WTC11 (cell line): ENCODE measurements around the gene OXLD1. TPM values are rescaled to one million over a fixed set of nuclear protein-coding genes. Genes with fewer than 3 reads are reported as not detected.

Experiments
- ATAC-seq: fragments of 200-7000 bp; cut with Tn5 transposase; 2 replicates; pipeline ENCODE4 v1.10.0; 2021; ENCODE audit warnings: mild to moderate bottlenecking, moderate library complexity
- CTCF ChIA-PET: fragments of 300-600 bp; sonication (Branson Sonifier 250); formaldehyde crosslinking; loops from one replicate; lab custom pipeline; 2021; ENCODE audit warnings: antibody characterized with exemption; lab: Charles Lee
- POLR2A ChIA-PET: fragments of 350-600 bp; sonication (Branson Sonifier 250); formaldehyde crosslinking; loops from one replicate; lab custom pipeline; 2021; ENCODE audit warnings: antibody characterized with exemption; lab: Charles Lee
- DNase-seq: peaks from one replicate; pipeline ENCODE4 v3.0.0; 2021; ENCODE audit warnings: low spot score
- H3K27ac Mint-ChIP-seq: 2 replicates; pipeline ENCODE4 v1.8.0; 2021; ENCODE audit warnings: mixed read lengths
- H3K27me3 Mint-ChIP-seq: 2 replicates; pipeline ENCODE4 v1.8.0; 2021; ENCODE audit warnings: low read depth, mild to moderate bottlenecking, moderate library complexity, mixed read lengths
- H3K36me3 Mint-ChIP-seq: 2 replicates; pipeline ENCODE4 v1.8.0; 2021; ENCODE audit warnings: mixed read lengths
- H3K4me1 Mint-ChIP-seq: 2 replicates; pipeline ENCODE4 v1.8.0; 2022; ENCODE audit warnings: mixed read lengths
- H3K4me3 Mint-ChIP-seq: 2 replicates; pipeline ENCODE4 v1.8.0; 2021; ENCODE audit warnings: mild to moderate bottlenecking, moderate library complexity, mixed read lengths
- H3K9me3 Mint-ChIP-seq: 2 replicates; pipeline ENCODE4 v1.8.0; 2021; ENCODE audit warnings: mixed read lengths
- CREB1 ChIP-seq: sonication (generic); formaldehyde crosslinking; IDR thresholded peaks from 2 replicates; pipeline ENCODE4 v1.8.0; 2023; ENCODE audit warnings: mild to moderate bottlenecking, missing genetic modification reagents
- ESRRA ChIP-seq: sonication (generic); formaldehyde crosslinking; IDR thresholded peaks from 2 replicates; pipeline ENCODE4 v1.8.1; 2022; ENCODE audit warnings: mild to moderate bottlenecking, missing genetic modification reagents, borderline replicate concordance
- NFATC4 ChIP-seq: fragments of 250-450 bp; sonication (Bioruptor Pico); IDR thresholded peaks from 2 replicates; pipeline ENCODE4 v1.9.0; 2021; ENCODE audit warnings: mild to moderate bottlenecking
- NFYB ChIP-seq: sonication (generic); formaldehyde crosslinking; conservative IDR thresholded peaks from 2 replicates; pipeline ENCODE4 v1.8.0; 2022; ENCODE audit warnings: low read depth, missing genetic modification reagents
- PRRX2 ChIP-seq: fragments of 250-450 bp; sonication (Bioruptor Pico); IDR thresholded peaks from 2 replicates; pipeline ENCODE4 v1.8.0; 2021; ENCODE audit warnings: mild to moderate bottlenecking
- TP53 ChIP-seq: sonication (generic); formaldehyde crosslinking; IDR thresholded peaks from 2 replicates; pipeline ENCODE4 v1.8.1; 2023; ENCODE audit warnings: mild to moderate bottlenecking, missing genetic modification reagents
- ZBTB21 ChIP-seq: sonication (generic); formaldehyde crosslinking; IDR thresholded peaks from 2 replicates; pipeline ENCODE4 v1.8.1; 2023; ENCODE audit warnings: mild to moderate bottlenecking, missing genetic modification reagents, borderline replicate concordance
- ZNF138 ChIP-seq: sonication (generic); formaldehyde crosslinking; conservative IDR thresholded peaks from 2 replicates; pipeline ENCODE4 v1.8.1; 2022; ENCODE audit warnings: mild to moderate bottlenecking, moderate library complexity, missing genetic modification reagents
- ZNF396 ChIP-seq: fragments of 250-450 bp; sonication (Bioruptor Pico); IDR thresholded peaks from 2 replicates; pipeline ENCODE4 v1.8.0; 2021; ENCODE audit warnings: mild to moderate bottlenecking, moderate library complexity, borderline replicate concordance
- ZNF423 ChIP-seq: fragments of 250-450 bp; sonication (Bioruptor Pico); IDR thresholded peaks from 2 replicates; pipeline ENCODE4 v2.1.2; 2022; ENCODE audit warnings: mild to moderate bottlenecking, moderate library complexity
- total RNA-seq: library from RNA; stranded (reverse); gene quantifications from 3 replicates; pipeline ENCODE4 v1.2.3, GENCODE V29; 2021
- TF ChIP-seq, protein P1 (sequence below): sonication (generic); formaldehyde crosslinking; conservative IDR thresholded peaks from 2 replicates; pipeline ENCODE4 v1.8.1; 2022; ENCODE audit warnings: mild to moderate bottlenecking, missing genetic modification reagents
- TF ChIP-seq, protein P2 (sequence below): sonication (generic); formaldehyde crosslinking; IDR thresholded peaks from 2 replicates; pipeline ENCODE4 v1.8.0; 2022; ENCODE audit warnings: mild to moderate bottlenecking, missing genetic modification reagents
- TF ChIP-seq, protein P3 (sequence below): fragments of 250-450 bp; sonication (Bioruptor Pico); IDR thresholded peaks from 2 replicates; pipeline ENCODE4 v1.9.0; 2021; ENCODE audit warnings: mild to moderate bottlenecking
- TF ChIP-seq, protein P4 (sequence below): sonication (generic); formaldehyde crosslinking; IDR thresholded peaks from 2 replicates; pipeline ENCODE4 v1.8.0; 2023; ENCODE audit warnings: missing genetic modification reagents
- TF ChIP-seq, protein P5 (sequence below): sonication (generic); formaldehyde crosslinking; IDR thresholded peaks from 2 replicates; pipeline ENCODE4 v1.8.0; 2022; ENCODE audit warnings: missing genetic modification reagents
- TF ChIP-seq, protein P6 (sequence below): sonication (generic); formaldehyde crosslinking; conservative IDR thresholded peaks from 2 replicates; pipeline ENCODE4 v1.8.1; 2023; ENCODE audit warnings: mild to moderate bottlenecking, low read depth, missing genetic modification reagents, moderate library complexity

Gene OXLD1
- total RNA-seq, 1 experiment from 2014 or later, result 49.6 TPM

DNA sequence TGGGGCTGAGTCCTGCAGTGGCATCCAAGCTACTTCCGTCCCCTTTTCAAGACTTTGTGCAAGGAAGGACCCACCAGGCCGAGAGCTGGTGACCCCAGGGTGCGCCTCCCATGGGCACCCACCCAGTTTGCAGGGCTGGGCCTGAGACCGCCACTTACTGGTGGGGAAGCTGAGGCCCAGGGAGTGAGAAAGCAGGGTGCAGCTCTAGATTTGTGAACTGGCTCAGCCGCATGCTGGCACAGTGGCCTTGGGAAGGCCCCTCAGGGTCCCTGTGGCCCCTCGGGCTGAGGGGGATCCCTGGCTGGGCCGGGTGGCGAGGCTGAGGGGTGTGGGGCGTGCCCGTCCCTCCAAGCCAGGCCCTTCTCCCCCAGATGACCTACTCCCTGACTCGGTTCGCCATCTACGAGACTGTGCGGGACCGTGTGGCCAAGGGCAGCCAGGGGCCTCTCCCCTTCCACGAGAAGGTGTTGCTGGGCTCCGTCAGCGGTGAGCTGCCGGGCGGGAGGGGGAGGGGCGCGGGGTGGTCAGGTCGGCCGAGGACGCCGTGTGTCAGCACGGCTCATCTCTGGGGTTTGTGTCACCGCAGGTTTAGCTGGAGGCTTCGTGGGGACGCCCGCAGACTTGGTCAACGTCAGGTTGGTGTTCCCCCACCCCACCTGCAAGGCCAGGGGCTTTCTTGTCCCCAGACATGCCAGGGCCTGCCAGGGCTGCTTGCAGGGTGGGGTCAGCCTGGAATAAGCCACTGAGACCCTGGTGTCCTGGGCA lies 48.9 kb upstream of the OXLD1 start:
- H3K4me3 Mint-ChIP-seq, result no peak overlapping the region
- TF ChIP-seq, protein P1, sequence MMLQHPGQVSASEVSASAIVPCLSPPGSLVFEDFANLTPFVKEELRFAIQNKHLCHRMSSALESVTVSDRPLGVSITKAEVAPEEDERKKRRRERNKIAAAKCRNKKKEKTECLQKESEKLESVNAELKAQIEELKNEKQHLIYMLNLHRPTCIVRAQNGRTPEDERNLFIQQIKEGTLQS (CRISPR knock-in tag), result no peak
- TF ChIP-seq NFATC4 (CRISPR knock-in tag) (no peak), NFYB (CRISPR knock-in tag) (no peak), ZNF423 (CRISPR knock-in tag) (no peak), PRRX2 (CRISPR knock-in tag) (no peak), ZNF138 (no peak), ZNF396 (CRISPR knock-in tag) (no peak), ESRRA (CRISPR knock-in tag) (no peak), ZBTB21 (CRISPR knock-in tag) (no peak)
- TF ChIP-seq, protein P2, sequence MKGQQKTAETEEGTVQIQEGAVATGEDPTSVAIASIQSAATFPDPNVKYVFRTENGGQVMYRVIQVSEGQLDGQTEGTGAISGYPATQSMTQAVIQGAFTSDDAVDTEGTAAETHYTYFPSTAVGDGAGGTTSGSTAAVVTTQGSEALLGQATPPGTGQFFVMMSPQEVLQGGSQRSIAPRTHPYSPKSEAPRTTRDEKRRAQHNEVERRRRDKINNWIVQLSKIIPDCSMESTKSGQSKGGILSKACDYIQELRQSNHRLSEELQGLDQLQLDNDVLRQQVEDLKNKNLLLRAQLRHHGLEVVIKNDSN (CRISPR knock-in tag), result no peak
- TF ChIP-seq, protein P3, sequence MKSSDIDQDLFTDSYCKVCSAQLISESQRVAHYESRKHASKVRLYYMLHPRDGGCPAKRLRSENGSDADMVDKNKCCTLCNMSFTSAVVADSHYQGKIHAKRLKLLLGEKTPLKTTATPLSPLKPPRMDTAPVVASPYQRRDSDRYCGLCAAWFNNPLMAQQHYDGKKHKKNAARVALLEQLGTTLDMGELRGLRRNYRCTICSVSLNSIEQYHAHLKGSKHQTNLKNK (CRISPR knock-in tag), result no peak
- TF ChIP-seq, protein P4, sequence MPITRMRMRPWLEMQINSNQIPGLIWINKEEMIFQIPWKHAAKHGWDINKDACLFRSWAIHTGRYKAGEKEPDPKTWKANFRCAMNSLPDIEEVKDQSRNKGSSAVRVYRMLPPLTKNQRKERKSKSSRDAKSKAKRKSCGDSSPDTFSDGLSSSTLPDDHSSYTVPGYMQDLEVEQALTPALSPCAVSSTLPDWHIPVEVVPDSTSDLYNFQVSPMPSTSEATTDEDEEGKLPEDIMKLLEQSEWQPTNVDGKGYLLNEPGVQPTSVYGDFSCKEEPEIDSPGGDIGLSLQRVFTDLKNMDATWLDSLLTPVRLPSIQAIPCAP (CRISPR knock-in tag), result no peak
- TF ChIP-seq, protein P5, sequence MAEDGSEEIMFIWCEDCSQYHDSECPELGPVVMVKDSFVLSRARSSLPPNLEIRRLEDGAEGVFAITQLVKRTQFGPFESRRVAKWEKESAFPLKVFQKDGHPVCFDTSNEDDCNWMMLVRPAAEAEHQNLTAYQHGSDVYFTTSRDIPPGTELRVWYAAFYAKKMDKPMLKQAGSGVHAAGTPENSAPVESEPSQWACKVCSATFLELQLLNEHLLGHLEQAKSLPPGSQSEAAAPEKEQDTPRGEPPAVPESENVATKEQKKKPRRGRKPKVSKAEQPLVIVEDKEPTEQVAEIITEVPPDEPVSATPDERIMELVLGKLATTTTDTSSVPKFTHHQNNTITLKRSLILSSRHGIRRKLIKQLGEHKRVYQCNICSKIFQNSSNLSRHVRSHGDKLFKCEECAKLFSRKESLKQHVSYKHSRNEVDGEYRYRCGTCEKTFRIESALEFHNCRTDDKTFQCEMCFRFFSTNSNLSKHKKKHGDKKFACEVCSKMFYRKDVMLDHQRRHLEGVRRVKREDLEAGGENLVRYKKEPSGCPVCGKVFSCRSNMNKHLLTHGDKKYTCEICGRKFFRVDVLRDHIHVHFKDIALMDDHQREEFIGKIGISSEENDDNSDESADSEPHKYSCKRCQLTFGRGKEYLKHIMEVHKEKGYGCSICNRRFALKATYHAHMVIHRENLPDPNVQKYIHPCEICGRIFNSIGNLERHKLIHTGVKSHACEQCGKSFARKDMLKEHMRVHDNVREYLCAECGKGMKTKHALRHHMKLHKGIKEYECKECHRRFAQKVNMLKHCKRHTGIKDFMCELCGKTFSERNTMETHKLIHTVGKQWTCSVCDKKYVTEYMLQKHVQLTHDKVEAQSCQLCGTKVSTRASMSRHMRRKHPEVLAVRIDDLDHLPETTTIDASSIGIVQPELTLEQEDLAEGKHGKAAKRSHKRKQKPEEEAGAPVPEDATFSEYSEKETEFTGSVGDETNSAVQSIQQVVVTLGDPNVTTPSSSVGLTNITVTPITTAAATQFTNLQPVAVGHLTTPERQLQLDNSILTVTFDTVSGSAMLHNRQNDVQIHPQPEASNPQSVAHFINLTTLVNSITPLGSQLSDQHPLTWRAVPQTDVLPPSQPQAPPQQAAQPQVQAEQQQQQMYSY, result no peak
- TF ChIP-seq, protein P6, sequence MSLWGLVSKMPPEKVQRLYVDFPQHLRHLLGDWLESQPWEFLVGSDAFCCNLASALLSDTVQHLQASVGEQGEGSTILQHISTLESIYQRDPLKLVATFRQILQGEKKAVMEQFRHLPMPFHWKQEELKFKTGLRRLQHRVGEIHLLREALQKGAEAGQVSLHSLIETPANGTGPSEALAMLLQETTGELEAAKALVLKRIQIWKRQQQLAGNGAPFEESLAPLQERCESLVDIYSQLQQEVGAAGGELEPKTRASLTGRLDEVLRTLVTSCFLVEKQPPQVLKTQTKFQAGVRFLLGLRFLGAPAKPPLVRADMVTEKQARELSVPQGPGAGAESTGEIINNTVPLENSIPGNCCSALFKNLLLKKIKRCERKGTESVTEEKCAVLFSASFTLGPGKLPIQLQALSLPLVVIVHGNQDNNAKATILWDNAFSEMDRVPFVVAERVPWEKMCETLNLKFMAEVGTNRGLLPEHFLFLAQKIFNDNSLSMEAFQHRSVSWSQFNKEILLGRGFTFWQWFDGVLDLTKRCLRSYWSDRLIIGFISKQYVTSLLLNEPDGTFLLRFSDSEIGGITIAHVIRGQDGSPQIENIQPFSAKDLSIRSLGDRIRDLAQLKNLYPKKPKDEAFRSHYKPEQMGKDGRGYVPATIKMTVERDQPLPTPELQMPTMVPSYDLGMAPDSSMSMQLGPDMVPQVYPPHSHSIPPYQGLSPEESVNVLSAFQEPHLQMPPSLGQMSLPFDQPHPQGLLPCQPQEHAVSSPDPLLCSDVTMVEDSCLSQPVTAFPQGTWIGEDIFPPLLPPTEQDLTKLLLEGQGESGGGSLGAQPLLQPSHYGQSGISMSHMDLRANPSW, result no peak
- ATAC-seq (no peak), DNase-seq (no peak)
- peaks cover 2% of the 10 kb centered on the region; the same call in 1 of the 2 replicates for H3K27me3 Mint-ChIP-seq
- H3K4me1 Mint-ChIP-seq, result peaks cover 16% of the 10 kb centered on the region
- ChIA-PET CTCF (interaction anchor here (0.9 kb wide), 1 partner anchor 118 kb away, joined by 3 read pairs; the partner anchor contains the start of gene MCRIP1), POLR2A (no interaction called here)
- no peak overlapping the region for H3K27ac Mint-ChIP-seq
- H3K36me3 Mint-ChIP-seq, result 0 out of 2 replicates have a peak, but pooled peaks cover 4% of the 10 kb centered on the region
- H3K9me3 Mint-ChIP-seq, result no peaks in the 10 kb centered on the region

DNA sequence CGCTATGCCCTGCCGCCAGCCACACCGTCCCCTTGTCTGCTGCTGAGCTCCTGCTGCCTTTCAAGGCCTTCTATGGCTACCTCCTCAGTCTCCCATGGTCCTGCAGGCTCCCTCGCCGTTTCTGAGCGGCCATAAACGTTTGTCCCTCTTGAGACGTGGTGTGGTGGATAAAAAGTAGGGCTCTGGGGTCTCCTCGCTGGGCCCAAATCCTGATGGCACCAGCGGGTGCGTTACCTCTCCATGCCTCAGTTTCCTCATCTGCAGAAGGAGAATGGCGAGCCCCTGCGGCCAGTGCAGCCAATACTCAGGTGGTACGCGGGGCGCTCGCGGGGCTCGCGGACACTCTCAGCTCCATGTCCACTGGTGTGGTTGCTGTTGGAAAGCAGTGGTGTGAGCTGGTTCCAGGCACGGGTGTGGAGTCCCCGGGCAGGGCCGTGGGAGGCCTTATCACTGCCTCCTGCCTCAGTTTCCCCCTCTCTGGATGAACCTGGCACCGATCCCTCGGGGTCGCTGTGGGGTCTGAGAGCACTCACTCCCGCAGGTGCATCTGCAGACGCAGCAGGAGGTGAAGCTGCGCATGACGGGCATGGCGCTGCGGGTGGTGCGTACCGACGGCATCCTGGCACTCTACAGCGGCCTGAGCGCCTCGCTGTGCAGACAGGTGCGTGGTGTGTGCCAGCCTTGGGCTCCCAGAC lies 48.2 kb upstream of the OXLD1 start:
- 0 out of 2 replicates have a peak, but pooled peaks cover 4% of the 10 kb centered on the region for H3K36me3 Mint-ChIP-seq
- H3K4me1 Mint-ChIP-seq, result peaks cover 21% of the 10 kb centered on the region
- no peaks in the 10 kb centered on the region for H3K9me3 Mint-ChIP-seq
- no peak overlapping the region for H3K27ac Mint-ChIP-seq
- DNase-seq, result no peak
- peaks cover 2% of the 10 kb centered on the region; the same call in 1 of the 2 replicates for H3K27me3 Mint-ChIP-seq
- ATAC-seq, result no peak
- TF ChIP-seq CREB1 (CRISPR knock-in tag), result no peak
- no peak for TF ChIP-seq TP53 (CRISPR knock-in tag)
- ChIA-PET POLR2A (interaction anchor here (1.1 to 1.2 kb wide), 2 partner anchors 11 to 316 kb away, joined by 3 read pairs; no protein-coding TSS in a partner anchor), CTCF (interaction anchor here (1.0 to 1.4 kb wide), 3 partner anchors 21 to 155 kb away, joined by 3 to 4 read pairs (median 4); no protein-coding TSS in a partner anchor)
- no peak overlapping the region for H3K4me3 Mint-ChIP-seq
